H1 (cell line): ENCODE data around the gene KLHL29. TPM values are rescaled to one million over a fixed set of nuclear protein-coding genes. Genes with fewer than 3 reads are reported as not detected.

Source experiments
- CTCF ChIA-PET: fragments of 300-600 bp; sonication (Branson Sonifier 250); formaldehyde crosslinking; loops from one replicate; lab custom pipeline; 2021; ENCODE audit not compliant: partially characterized antibody; lab: Charles Lee
- POLR2A ChIA-PET: fragments of 300-600 bp; sonication (Branson Sonifier 250); formaldehyde crosslinking; loops from one replicate; lab custom pipeline; 2021; ENCODE audit warnings: inconsistent platforms; ENCODE audit not compliant: partially characterized antibody; lab: Charles Lee
- DNase-seq, 2 experiments: peaks; one replicate each; pipeline versions ENCODE4 v3.0.0 to v3.0.0-alpha.2; 2010 to 2022; ENCODE audit warnings: low spot score in 2 of 2, low read depth in 1 of 2, mixed read lengths in 1 of 2
- FAIRE-seq: peaks from 2 replicates; lab custom pipeline; 2011; peaks lifted over from hg19 to GRCh38; lab: Jason Lieb, UNC
- H2AFZ ChIP-seq: 2 replicates; pipeline ENCODE4 v1.8.1; 2012; ENCODE audit warnings: low read length, inconsistent platforms
- H2AK5ac ChIP-seq: 2 replicates; pipeline ENCODE4 v1.6.1; 2013; ENCODE audit warnings: low read depth, low read length
- H2BK120ac ChIP-seq: replicated peaks from 2 replicates; pipeline ENCODE3; 2013; ENCODE audit warnings: low read depth, low read length, inconsistent platforms
- H2BK12ac ChIP-seq: 2 replicates; pipeline ENCODE4 v1.6.1; 2013; ENCODE audit warnings: low read depth, low read length
- H2BK15ac ChIP-seq: 2 replicates; pipeline ENCODE4 v1.6.1; 2013; ENCODE audit warnings: low read length
- H2BK20ac ChIP-seq: 2 replicates; pipeline ENCODE4 v1.6.1; 2013; ENCODE audit warnings: low read length
- H2BK5ac ChIP-seq: 2 replicates; pipeline ENCODE4 v1.6.1; 2013; ENCODE audit warnings: low read depth, low read length
- H3K14ac ChIP-seq: 2 replicates; pipeline ENCODE4 v1.6.1; 2013; ENCODE audit warnings: inconsistent platforms; ENCODE audit not compliant: insufficient read length
- H3K18ac ChIP-seq: 2 replicates; pipeline ENCODE4 v1.6.1; 2013; ENCODE audit warnings: low read length; ENCODE audit errors: extremely low read depth
- H3K23ac ChIP-seq: 2 replicates; pipeline ENCODE4 v1.6.1; 2013; ENCODE audit warnings: inconsistent platforms; ENCODE audit not compliant: insufficient read length
- H3K23me2 ChIP-seq: 2 replicates; pipeline ENCODE4 v1.6.1; 2013; ENCODE audit warnings: low read depth, low read length
- H3K27ac ChIP-seq: 2 replicates; pipeline ENCODE4 v1.6.1; 2011; ENCODE audit warnings: low read depth, low read length, inconsistent platforms
- H3K27me3 ChIP-seq, 4 experiments: replicated peaks in 1 of 4; 1 replicate in 1 of 4; 2 replicates in 3 of 4; pipeline versions ENCODE4 v1.6.1 to v1.8.1; 2011 to 2013; ENCODE audit warnings: low read length in 3 of 4, mild to moderate bottlenecking in 3 of 4, inconsistent platforms in 2 of 4, mixed read lengths in 2 of 4, moderate library complexity in 1 of 4; ENCODE audit not compliant: control insufficient read depth in 3 of 4, insufficient read depth in 3 of 4; ENCODE audit errors: extremely low read depth in 1 of 4
- H3K36me3 ChIP-seq, 4 experiments: 2 replicates each; pipeline versions ENCODE4 v1.6.1 to v1.8.1; 2011 to 2013; ENCODE audit warnings: mild to moderate bottlenecking in 4 of 4, low read length in 3 of 4, moderate library complexity in 2 of 4, control low read depth in 1 of 4, inconsistent platforms in 1 of 4; ENCODE audit not compliant: insufficient read depth in 4 of 4, control insufficient read depth in 2 of 4
- H3K4ac ChIP-seq: replicated peaks from 2 replicates; pipeline ENCODE3; 2013; ENCODE audit warnings: low read length, low read depth, mixed read lengths, inconsistent platforms; ENCODE audit not compliant: insufficient read length
- H3K4me1 ChIP-seq, 4 experiments: replicated peaks in 1 of 4; 1 replicate in 1 of 4; 2 replicates in 3 of 4; pipeline versions ENCODE4 v1.6.1 to v1.8.1; 2011 to 2013; ENCODE audit warnings: low read length in 3 of 4, inconsistent platforms in 2 of 4, mixed read lengths in 1 of 4; ENCODE audit not compliant: insufficient read depth in 4 of 4, control insufficient read depth in 3 of 4
- H3K4me2 ChIP-seq, 2 experiments: 2 replicates each; pipeline versions ENCODE4 v1.6.1 to v1.8.1; 2011 to 2013; ENCODE audit warnings: low read depth in 2 of 2, low read length in 2 of 2, control low read depth in 1 of 2, inconsistent platforms in 1 of 2, mild to moderate bottlenecking in 1 of 2; ENCODE audit not compliant: insufficient read depth in 1 of 2
- H3K4me3 ChIP-seq, 4 experiments: fragments of 200-600, 300-600 bp in 1 of 4; sonication (generic), shearing (Covaris generic), sonication (Bioruptor Twin) in 1 of 4; 2 replicates each; pipeline versions ENCODE4 v1.5.1 to v1.8.1; 2011 to 2016; ENCODE audit warnings: low read length in 4 of 4, low read depth in 3 of 4, control low read depth in 2 of 4, inconsistent platforms in 2 of 4, mild to moderate bottlenecking in 2 of 4, mixed read lengths in 1 of 4, moderate library complexity in 1 of 4; ENCODE audit not compliant: insufficient read depth in 2 of 4; ENCODE audit errors: extremely low read depth in 1 of 4
- H3K56ac ChIP-seq: replicated peaks from 2 replicates; pipeline ENCODE3; 2013; ENCODE audit warnings: low read depth, mild to moderate bottlenecking, mixed read lengths, low read length, inconsistent platforms; ENCODE audit not compliant: insufficient read length
- H3K79me1 ChIP-seq: 2 replicates; pipeline ENCODE4 v1.6.1; 2013; ENCODE audit warnings: low read depth, low read length, control low read depth
- H3K79me2 ChIP-seq, 2 experiments: 2 replicates each; pipeline versions ENCODE4 v1.6.1 to v1.8.1; 2012 to 2013; ENCODE audit warnings: low read length in 2 of 2, mild to moderate bottlenecking in 2 of 2, inconsistent platforms in 1 of 2; ENCODE audit not compliant: insufficient read depth in 2 of 2, control insufficient read depth in 1 of 2
- H3K9ac ChIP-seq, 4 experiments: replicated peaks in 1 of 4; 1 replicate in 1 of 4; 2 replicates in 3 of 4; pipeline versions ENCODE4 v1.6.1 to v1.8.1; 2011 to 2013; ENCODE audit warnings: low read depth in 3 of 4, low read length in 3 of 4, control low read depth in 2 of 4, mild to moderate bottlenecking in 2 of 4, moderate library complexity in 2 of 4, inconsistent platforms in 1 of 4; ENCODE audit errors: extremely low read depth in 1 of 4
- H3K9me3 ChIP-seq, 2 experiments: 2 replicates each; pipeline versions ENCODE4 v1.6.1 to v1.8.1; 2012 to 2013; ENCODE audit warnings: mild to moderate bottlenecking in 2 of 2, moderate library complexity in 2 of 2, control low read depth in 1 of 2, inconsistent platforms in 1 of 2, low read depth in 1 of 2, low read length in 1 of 2, mixed read lengths in 1 of 2; ENCODE audit not compliant: insufficient read depth in 2 of 2
- H4K20me1 ChIP-seq, 2 experiments: replicated peaks in 1 of 2; 2 replicates each; pipeline versions ENCODE3 to v1.8.1; 2011 to 2013; ENCODE audit warnings: inconsistent platforms in 2 of 2, low read length in 2 of 2, mild to moderate bottlenecking in 1 of 2; ENCODE audit not compliant: insufficient read depth in 2 of 2, control insufficient read depth in 1 of 2
- H4K5ac ChIP-seq: 2 replicates; pipeline ENCODE4 v1.6.1; 2013; ENCODE audit warnings: low read length, low read depth, mixed read lengths, inconsistent platforms; ENCODE audit not compliant: insufficient read length
- H4K8ac ChIP-seq: 2 replicates; pipeline ENCODE4 v1.8.0; 2013; ENCODE audit warnings: mild to moderate bottlenecking, moderate library complexity, low read length, inconsistent platforms; ENCODE audit not compliant: insufficient read depth; ENCODE audit errors: extremely low read depth
- H4K91ac ChIP-seq: replicated peaks from 2 replicates; pipeline ENCODE3; 2013; ENCODE audit warnings: low read length, mixed read lengths, inconsistent platforms; ENCODE audit not compliant: insufficient read length
- JUND ChIP-seq: IDR thresholded peaks from 2 replicates; pipeline ENCODE4 v1.6.1; 2011; ENCODE audit warnings: mild to moderate bottlenecking, improper control_type of control experiment, low read length
- RNF2 ChIP-seq: fragments of 200-900, 300-1000 bp; sonication (generic); IDR thresholded peaks from 2 replicates; pipeline ENCODE4 v1.7.1; 2016; ENCODE audit warnings: borderline replicate concordance, low read depth, mild to moderate bottlenecking, antibody characterized with exemption, low read length; ENCODE audit not compliant: poor library complexity, severe bottlenecking; ENCODE audit errors: missing control alignments
- WGBS, 2 experiments: shearing (Covaris generic) in 1 of 2; methylation state at CpG; one replicate each; pipeline versions ENCODE4 v1.1.6 to v1.1.7; 2013 to 2015; ENCODE audit warnings: low lambda C conversion rate in 2 of 2, mixed read lengths in 2 of 2, inconsistent platforms in 1 of 2, low coverage in 1 of 2, missing lambda C conversion rate in 1 of 2; ENCODE audit not compliant: insufficient replicate concordance in 2 of 2, insufficient coverage in 1 of 2, insufficient read length in 1 of 2; ENCODE audit errors: extremely low coverage in 1 of 2, missing lambda C conversion rate in 1 of 2; 5-methylcytosine and 5-hydroxymethylcytosine counted together
- polyA plus RNA-seq, 7 experiments: library from polyadenylated mRNA; depleted of rRNA in 3 of 7; stranded (reverse) in 5 of 7; unstranded in 2 of 7; fragments of >200 nt in 5 of 7; fragments of 200-250 nt in 2 of 7; gene quantifications; 1 replicate in 5 of 7; 2 replicates in 1 of 7; 4 replicates in 1 of 7; pipeline versions ENCODE4 v1.2.1 to v1.2.3, GENCODE V29; 2011 to 2013; ENCODE audit warnings: missing spikeins in 2 of 7, mixed read lengths in 2 of 7
- total RNA-seq: library from RNA; stranded (reverse); fragmentation: NEBNext Ultra II Directional; extraction: Animal tissue kit (Norgen Biotek cat#: 25700); gene quantifications from 2 replicates; pipeline ENCODE4 v1.2.1, GENCODE V29; 2021

Gene KLHL29
- total and polyA plus RNA-seq, 2 of the 8 experiments (the other 6 are each of a cell fraction or from before 2014, with no cell fraction given) = 1.1 to 4.7 TPM

DNA sequence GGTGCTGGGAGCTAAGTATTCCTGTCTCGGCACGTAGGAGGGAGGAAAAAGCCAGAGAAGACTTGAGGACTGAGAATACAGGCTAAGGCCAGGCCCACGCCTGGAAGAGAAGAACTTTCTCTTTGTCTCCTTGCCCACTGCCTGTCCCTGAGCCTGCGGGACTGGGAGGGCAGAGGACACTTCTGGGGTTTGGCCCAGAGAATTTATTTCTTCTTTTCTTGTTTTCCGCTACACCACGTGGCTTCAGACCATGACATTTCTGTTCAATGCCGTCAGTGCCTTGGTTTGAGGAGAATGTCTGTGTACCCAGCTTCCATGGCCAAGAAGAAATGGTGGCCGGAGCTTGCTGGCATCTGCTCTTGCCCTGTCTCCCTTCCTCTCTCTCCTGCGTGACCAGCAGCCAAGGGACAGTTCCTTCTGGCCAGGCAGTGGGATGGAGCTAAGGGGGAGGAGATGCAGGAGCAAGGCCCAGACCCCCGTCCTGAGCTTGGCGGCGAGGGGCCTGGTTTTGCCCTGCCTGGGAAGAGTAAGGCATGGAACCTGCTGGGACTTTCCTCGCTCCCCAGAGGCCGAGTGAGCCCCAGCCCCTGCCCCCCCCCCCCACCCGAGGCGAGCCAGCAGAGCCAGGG is 140.3 kb downstream of the KLHL29 start:
- no peaks in the 10 kb centered on the region for H4K20me1 ChIP-seq
- no peak overlapping the region for H3K4me3 ChIP-seq
- H3K4ac ChIP-seq = no peak overlapping the region
- TF ChIP-seq JUND = no peak
- no peak for TF ChIP-seq RNF2
- TF ChIP-seq, all 59 proteins: peak for 0
- H3K27ac ChIP-seq = no peak overlapping the region
- no peak overlapping the region for H4K5ac ChIP-seq
- no peaks in the 10 kb centered on the region for H3K36me3 ChIP-seq
- no peak overlapping the region for H2AK5ac ChIP-seq
- FAIRE-seq = no peak
- no peak overlapping the region for H2BK12ac ChIP-seq
- ChIA-PET POLR2A (no interaction called here), CTCF (interaction anchor here (0.7 to 1.6 kb wide), 5 partner anchors 9 to 136 kb away, joined by 3 to 5 read pairs (median 3); no protein-coding TSS in a partner anchor)
- no peak overlapping the region for H2BK5ac ChIP-seq
- no peak overlapping the region for H2BK120ac ChIP-seq
- H3K27me3 ChIP-seq = no peaks in the 10 kb centered on the region; a peak in 1 of 7 replicates
- H2BK15ac ChIP-seq = 0 out of 2 replicates have a peak overlapping the region, but pooled peaks have one; percentile 78
- DNase-seq = no peak
- no peak overlapping the region for H3K4me2 ChIP-seq
- H3K23ac ChIP-seq = no peak overlapping the region
- no peaks in the 10 kb centered on the region for H3K79me2 ChIP-seq
- H3K14ac ChIP-seq = no peak overlapping the region
- H2AFZ ChIP-seq = no peak overlapping the region
- H3K79me1 ChIP-seq = no peaks in the 10 kb centered on the region
- WGBS, 2 experiments = 91% methylated on average over 12 of the region's 16 CpGs; no CpG with 5 or more reads in 1 of the 2 experiments
- H4K91ac ChIP-seq = no peak overlapping the region
- H2BK20ac ChIP-seq = no peak overlapping the region
- H3K23me2 ChIP-seq = no peaks in the 10 kb centered on the region
- H3K18ac ChIP-seq = no peak overlapping the region
- H3K4me1 ChIP-seq = peaks cover 2 to 9% (median 3%) of the 10 kb centered on the region in 4 experiments; a peak in 5 of 7 replicates
- no peaks in the 10 kb centered on the region for H3K9me3 ChIP-seq
- H3K56ac ChIP-seq = no peak overlapping the region
- no peak overlapping the region for H3K9ac ChIP-seq
- H4K8ac ChIP-seq = no peak overlapping the region
